SH-SY5Y (cell line): ENCODE measurements around the gene TEAD1.

Experiments used
- GATA2 ChIP-seq: IDR thresholded peaks from 2 replicates; pipeline ENCODE4 v1.6.1; 2011; ENCODE audit warnings: mild to moderate bottlenecking, low read depth, low read length
- GATA3 ChIP-seq: IDR thresholded peaks from 2 replicates; pipeline ENCODE4 v1.6.1; 2011; ENCODE audit warnings: low read depth, mild to moderate bottlenecking, low read length, moderate library complexity

DNA sequence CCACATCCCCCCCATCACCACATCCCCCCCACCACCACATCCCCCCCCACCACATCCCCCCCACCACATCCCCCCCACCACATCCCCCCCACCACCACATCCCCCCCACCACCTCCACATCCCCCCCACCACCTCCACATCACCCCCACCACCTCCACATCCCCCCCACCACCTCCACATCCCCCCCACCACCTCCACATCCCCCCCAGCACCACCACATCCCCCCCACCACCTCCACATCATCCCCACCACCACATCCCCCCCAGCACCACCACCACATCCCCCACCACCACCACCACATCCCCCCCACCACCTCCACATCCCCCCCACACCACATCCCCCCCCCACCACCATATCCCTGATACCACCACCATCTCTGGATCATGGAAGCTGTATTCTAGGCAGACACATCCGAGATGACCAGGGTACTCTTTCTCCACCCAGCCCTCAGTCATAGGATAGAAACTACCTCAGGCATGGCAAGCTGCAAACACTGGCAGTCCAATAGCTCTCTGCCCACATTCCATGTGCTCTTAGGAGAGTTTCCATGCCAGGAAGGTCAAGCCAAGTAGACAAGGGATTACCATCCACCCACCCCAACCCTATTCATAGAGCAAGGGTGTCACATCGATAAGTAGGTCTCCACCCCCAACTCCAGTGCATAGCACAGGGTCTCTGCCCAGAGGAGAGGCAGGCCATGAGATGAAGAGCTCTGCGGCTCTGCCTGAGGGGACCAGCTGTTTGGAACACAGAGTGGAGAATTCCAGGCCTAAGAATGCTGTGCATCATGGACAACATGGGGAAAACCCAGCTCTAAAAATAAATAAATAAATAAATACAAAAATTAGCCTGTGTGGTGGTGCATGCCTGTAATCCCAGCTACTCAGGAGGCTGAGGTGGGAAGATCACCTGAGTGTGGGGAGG lies 33.0 kb upstream of the TEAD1 start:
- TF ChIP-seq GATA2 (no peak), GATA3 (no peak)
